MCF 10A (cell line): ENCODE measurements around the gene NEO1. TPM values are rescaled to one million over a fixed set of nuclear protein-coding genes. Genes with fewer than 3 reads are reported as not detected.
A peak's percentile ranks its signal among the peaks of the same experiment; 100 is the strongest.

Source experiments
- BruUV-seq: library from RNA; stranded (reverse); fragments of 400-500 nt; replicated peaks from 2 replicates; lab custom pipeline; 2021; lab: Mats Ljungman, UMichigan
- CTCF ChIA-PET: fragments of 300-600 bp; sonication (Branson Sonifier 250); formaldehyde crosslinking; extraction: SDS; loops from one replicate; lab custom pipeline; 2021; ENCODE audit warnings: antibody characterized with exemption, inconsistent platforms; lab: Yijun Ruan, JAX
- POLR2A ChIA-PET: fragments of 300-600, 350-650 bp; sonication (Branson Sonifier 250); formaldehyde crosslinking; extraction: SDS; loops from one replicate; lab custom pipeline; 2020; ENCODE audit warnings: antibody characterized with exemption, inconsistent platforms; lab: Yijun Ruan, JAX
- DNase-seq: peaks from one replicate; pipeline ENCODE4 v3.0.0-alpha.2; 2018; ENCODE audit not compliant: unreplicated experiment
- H3K27ac Mint-ChIP-seq: one replicate; pipeline ENCODE4 v1.8.0; 2022; ENCODE audit warnings: mild to moderate bottlenecking, low read depth, mixed read lengths; ENCODE audit not compliant: unreplicated experiment
- H3K27me3 Mint-ChIP-seq: one replicate; pipeline ENCODE4 v1.8.0; 2022; ENCODE audit warnings: mixed read lengths; ENCODE audit not compliant: insufficient read depth, unreplicated experiment
- H3K36me3 Mint-ChIP-seq: one replicate; pipeline ENCODE4 v1.8.0; 2022; ENCODE audit warnings: mild to moderate bottlenecking, moderate library complexity, mixed read lengths; ENCODE audit not compliant: insufficient read depth, unreplicated experiment
- H3K4me1 Mint-ChIP-seq: one replicate; pipeline ENCODE4 v1.8.0; 2022; ENCODE audit warnings: mixed read lengths; ENCODE audit not compliant: insufficient read depth, unreplicated experiment
- H3K4me3 Mint-ChIP-seq: one replicate; pipeline ENCODE4 v1.8.0; 2022; ENCODE audit warnings: mild to moderate bottlenecking, moderate library complexity, mixed read lengths; ENCODE audit not compliant: unreplicated experiment
- H3K9me3 Mint-ChIP-seq: one replicate; pipeline ENCODE4 v1.8.0; 2022; ENCODE audit warnings: mixed read lengths; ENCODE audit not compliant: unreplicated experiment
- CTCF ChIP-seq: fragments of 200-600 bp; IDR thresholded peaks from one replicate; pipeline ENCODE4 v1.8.0; 2022; ENCODE audit warnings: antibody characterized with exemption, mild to moderate bottlenecking; ENCODE audit not compliant: unreplicated experiment
- intact Hi-C: fragments of 100-400 bp; cut with micrococcal nuclease; formaldehyde crosslinking; loops from 2 replicates; pipeline ENCODE4 v1.14.1; 2022
- total RNA-seq: library from RNA; stranded (reverse); gene quantifications from 2 replicates; pipeline ENCODE4 v1.2.3, GENCODE V29; 2022

NEO1 gene
- total RNA-seq, 1 experiment from 2014 or later: 13.2 TPM

GRCh38 chr15:73051391-73051806 is 864 bp upstream of the NEO1 start:
- no peaks in the 10 kb centered on the region for H3K36me3 Mint-ChIP-seq
- ChIA-PET POLR2A (interaction anchor here (0.5 to 2.4 kb wide), 10 partner anchors 9 to 269 kb away, joined by 3 to 13 read pairs (median 4); no protein-coding TSS in a partner anchor), CTCF (interaction anchor here (0.6 kb wide), 1 partner anchor 1950 kb away, joined by 3 read pairs; no protein-coding TSS in a partner anchor)
- no peak for TF ChIP-seq CTCF
- no peaks in the 10 kb centered on the region for H3K9me3 Mint-ChIP-seq
- peaks cover 23% of the 10 kb centered on the region for H3K27me3 Mint-ChIP-seq
- peak overlapping the region; percentile 85 for H3K4me3 Mint-ChIP-seq
- DNase-seq: no peak
- H3K27ac Mint-ChIP-seq: no peak overlapping the region
- H3K4me1 Mint-ChIP-seq: peaks cover 7% of the 10 kb centered on the region
- intact Hi-C loops: loop anchor here (5.0 kb wide), 1 partner anchor 214 kb away; no protein-coding TSS in a partner anchor
- no TSS peak for BruUV-seq

GRCh38 chr15:73052653-73053397 is 562 bp downstream of the NEO1 start:
- peak; percentile 44 for TF ChIP-seq CTCF
- Mint-ChIP-seq H3K4me1 (peaks cover 7% of the 10 kb centered on the region), H3K4me3 (peak overlapping the region; percentile 85), H3K9me3 (no peaks in the 10 kb centered on the region), H3K36me3 (no peaks in the 10 kb centered on the region), H3K27me3 (peaks cover 17% of the 10 kb centered on the region), H3K27ac (peak overlapping the region; percentile 73)
- intact Hi-C loops: loop anchor here (2.0 to 5.0 kb wide), 2 partner anchors 28 to 216 kb away; no protein-coding TSS in a partner anchor
- POLR2A ChIA-PET: interaction anchor here (0.6 to 2.4 kb wide), 10 partner anchors 11 to 270 kb away, joined by 3 to 7 read pairs (median 4); no protein-coding TSS in a partner anchor
- CTCF ChIA-PET: interaction anchor here (0.6 to 2.5 kb wide), 13 partner anchors 11 to 452 kb away, joined by 3 to 11 read pairs (median 4); no protein-coding TSS in a partner anchor
- no TSS peak for BruUV-seq
- DNase-seq: peak; percentile 44

- DNase-seq: peak; percentile 1
- Mint-ChIP-seq H3K27me3 (peaks cover 12% of the 10 kb centered on the region), H3K9me3 (no peaks in the 10 kb centered on the region), H3K4me3 (peak overlapping the region; percentile 85), H3K36me3 (no peaks in the 10 kb centered on the region), H3K27ac (peak overlapping the region; percentile 73), H3K4me1 (peaks cover 7% of the 10 kb centered on the region)
- POLR2A ChIA-PET: interaction anchor here (0.6 to 1.7 kb wide), 7 partner anchors 11 to 111 kb away, joined by 3 to 7 read pairs (median 4); no protein-coding TSS in a partner anchor
- TF ChIP-seq CTCF: no peak
- CTCF ChIA-PET: interaction anchor here (0.6 to 2.5 kb wide), 11 partner anchors 10 to 453 kb away, joined by 3 to 11 read pairs (median 4); no protein-coding TSS in a partner anchor
- intact Hi-C loops: loop anchor here (2.0 to 5.0 kb wide), 2 partner anchors 27 to 216 kb away; no protein-coding TSS in a partner anchor
- no TSS peak for BruUV-seq
Observed at GRCh38 chr15:73053398-73053723, 1.1 kb downstream of the NEO1 start.
